Measurements from ENCODE around the gene AOX1. TPM values are rescaled to one million over a fixed set of nuclear protein-coding genes. Genes with fewer than 3 reads are reported as not detected.

The AOX1 gene
- polyA plus RNA-seq, 2 of the 4 experiments (the other 2 are of a cell fraction): 3.6 to 5.4 TPM

- TF ChIP-seq MAFK (IDR thresholded peaks at IDR 0.05; ENCODE audit: partially characterized antibody) (no peak), ESRRA (IDR thresholded peaks at IDR 0.05; ENCODE audit: borderline replicate concordance, low read length) (no peak), ZSCAN20 (CRISPR knock-in tag; IDR thresholded peaks at IDR 0.05) (no peak), RCOR1 (IDR thresholded peaks at IDR 0.05; ENCODE audit: low read depth, low read length) (no peak), ZC3H11A (IDR thresholded peaks at IDR 0.05) (no peak), JUNB (IDR thresholded peaks at IDR 0.05) (no peak), FOSL2 (IDR thresholded peaks at IDR 0.05) (no peak), FOSL2 (CRISPR knock-in tag; IDR thresholded peaks at IDR 0.05) (no peak), BHLHE40 (IDR thresholded peaks at IDR 0.05; ENCODE audit: low read depth, low read length) (no peak), HOXB13 (CRISPR knock-in tag; IDR thresholded peaks at IDR 0.05; ENCODE audit: low read depth) (no peak), PBX3 (IDR thresholded peaks at IDR 0.05) (no peak)
Observed at GRCh38 chr2:200679127-200679526, 93.3 kb downstream of the AOX1 start (continued).

- no peak for TF ChIP-seq HOXB5 (CRISPR knock-in tag; IDR thresholded peaks at IDR 0.05)
- no peak for TF ChIP-seq HES2 (IDR thresholded peaks at IDR 0.05)
- no peak for TF ChIP-seq EHF (CRISPR knock-in tag; IDR thresholded peaks at IDR 0.05)
- TF ChIP-seq TP53 (CRISPR knock-in tag; IDR thresholded peaks at IDR 0.05): no peak
- TF ChIP-seq CBX8 (IDR thresholded peaks at IDR 0.05): no peak
- no peak for TF ChIP-seq NR3C1 (IDR thresholded peaks at IDR 0.05)
- no peak for TF ChIP-seq HEYL (CRISPR knock-in tag; IDR thresholded peaks at IDR 0.05)
- no peak for TF ChIP-seq HMGXB4 (CRISPR knock-in tag; IDR thresholded peaks at IDR 0.05; ENCODE audit: borderline replicate concordance)
- no peak for TF ChIP-seq EHMT2 (IDR thresholded peaks at IDR 0.05; ENCODE audit: low read depth)
- no peak for TF ChIP-seq CTCF (IDR thresholded peaks at IDR 0.05)
- no peak for TF ChIP-seq MAZ (IDR thresholded peaks at IDR 0.05; ENCODE audit: borderline replicate concordance, low read depth, low read length)
- no peak for TF ChIP-seq RAD21 (conservative IDR thresholded peaks at IDR 0.05 in 1 of 2, IDR thresholded peaks at IDR 0.05 in 1 of 2)
- no peak for TF ChIP-seq CHD4 (IDR thresholded peaks at IDR 0.05; ENCODE audit: borderline replicate concordance)
- no peak for TF ChIP-seq MAFK (IDR thresholded peaks at IDR 0.05; ENCODE audit: partially characterized antibody)
- no peak for TF ChIP-seq USF2 (IDR thresholded peaks at IDR 0.05)
- no peak for TF ChIP-seq CHD2 (IDR thresholded peaks at IDR 0.05; ENCODE audit: low read length, partially characterized antibody)
- no peak for TF ChIP-seq ZNF302 (CRISPR knock-in tag; IDR thresholded peaks at IDR 0.05)
- TF ChIP-seq KDM1A (IDR thresholded peaks at IDR 0.05; ENCODE audit: low read depth): no peak
- TF ChIP-seq ESRRA (IDR thresholded peaks at IDR 0.05; ENCODE audit: borderline replicate concordance, low read length): no peak
- TF ChIP-seq JUNB (IDR thresholded peaks at IDR 0.05): no peak
- DNase-seq (ENCODE audit: low read depth in 1 of 2, low spot score in 1 of 2) (no peak), ATAC-seq (no peak), FAIRE-seq (no peak)
- no peaks in the 10 kb centered on the region for H3K9me3 ChIP-seq
- no peak overlapping the region for H3K4me3 ChIP-seq
- WGBS (ENCODE audit: missing lambda C conversion rate): 71% methylated on average over 5 of the region's 5 CpGs
- H3K4me1 ChIP-seq: peaks cover 36% of the 10 kb centered on the region
- H3K4me2 ChIP-seq: no peak overlapping the region
- ChIA-PET POLR2A (no interaction called here), CTCF (interaction anchor here (1.1 kb wide), 1 partner anchor 24 kb away, joined by 4 read pairs; no protein-coding TSS in a partner anchor)
- peak overlapping the region in 1 of 2 experiments; percentile 62; a peak in 4 of 6 replicates for H3K27ac ChIP-seq
Observed at GRCh38 chr2:200679535-200679934, 93.7 kb downstream of the AOX1 start.
